GM12892 (cell line): ENCODE measurements around the gene SFI1.

Experiments
- POLR2A ChIP-seq: IDR thresholded peaks from 2 replicates; pipeline ENCODE4 v1.6.1; 2011; ENCODE audit warnings: low read depth, low read length, control low read depth
- POLR2AphosphoS5 ChIP-seq: IDR thresholded peaks from 2 replicates; pipeline ENCODE4 v1.6.1; 2011; ENCODE audit warnings: low read depth, low read length, control low read depth
- TAF1 ChIP-seq: IDR thresholded peaks from 2 replicates; pipeline ENCODE4 v1.6.1; 2011; ENCODE audit warnings: low read depth, mild to moderate bottlenecking, control low read depth, low read length, borderline replicate concordance

- TF ChIP-seq POLR2AphosphoS5 (no peak), POLR2A (no peak), TAF1 (no peak)
These were observed 108.7 kb downstream of the SFI1 start for GRCh38 chr22:31604746-31605705.
